ENCODE results near the gene SEMA3E.

GRCh38 chr7:83617858-83618257 is 31.1 kb downstream of the SEMA3E start:
- no peak for TF ChIP-seq EZH2 (IDR thresholded peaks at IDR 0.05; ENCODE audit: insufficient read depth, poor library complexity, severe bottlenecking)
- TF ChIP-seq EZH2phosphoT487 (IDR thresholded peaks at IDR 0.05; ENCODE audit: insufficient read depth, low read depth) = no peak
